Ovary (tissue), 9 donors: ENCODE results near the gene SPOCK1. TPM values are rescaled to one million over a fixed set of nuclear protein-coding genes. Genes with fewer than 3 reads are reported as not detected.

Experiments
- DNase-seq, 5 donors: peaks; one replicate each; pipeline ENCODE4 v3.0.0-alpha.2; 2019 to 2020
- H3K27ac ChIP-seq, 2 donors: fragments of 200-600 bp; one replicate each; pipeline versions ENCODE4 v1.5.1 to v1.8.0; 2019 to 2022
- H3K27me3 ChIP-seq: fragments of 200-600 bp; one replicate; pipeline ENCODE4 v1.8.0; 2022
- H3K36me3 ChIP-seq: fragments of 200-600 bp; sonication (generic); one replicate; pipeline ENCODE4 v1.5.1; 2019
- H3K4me1 ChIP-seq: one replicate; pipeline ENCODE4 v1.8.1; 2013; ENCODE audit warnings: mild to moderate bottlenecking, moderate library complexity; ENCODE audit not compliant: insufficient read depth
- H3K4me3 ChIP-seq: fragments of 200-600 bp; sonication (generic); one replicate; pipeline ENCODE4 v1.5.1; 2017
- H3K9me3 ChIP-seq, 2 donors: fragments of 200-600 bp in 1 of 2; sonication (generic) in 1 of 2; one replicate each; pipeline versions ENCODE4 v1.5.1 to v1.8.1; 2013 to 2019; ENCODE audit warnings: mild to moderate bottlenecking in 1 of 2, moderate library complexity in 1 of 2
- EP300 ChIP-seq: sonication (generic); formaldehyde crosslinking; IDR thresholded peaks from one replicate; pipeline ENCODE4 v1.6.1; 2017; ENCODE audit warnings: antibody characterized with exemption
- POLR2A ChIP-seq: fragments of 450-650 bp; IDR thresholded peaks from one replicate; pipeline ENCODE4 v1.6.1; 2017; ENCODE audit warnings: antibody characterized with exemption, mild to moderate bottlenecking, moderate library complexity
- WGBS, 3 donors: extraction: QIAGEN DNeasy Blood & Tissue Kit in 1 of 3; methylation state at CpG; one replicate each; pipeline versions ENCODE4 v1.1.5 to v1.1.7; 2013 to 2017; 5-methylcytosine and 5-hydroxymethylcytosine counted together
- intact Hi-C, 4 donors: fragments of 100-400 bp; cut with DNase I; formaldehyde crosslinking; loops; one replicate each; pipeline versions ENCODE4 v1.11.0 to v1.15.1; 2022 to 2023
- polyA plus RNA-seq, 2 donors: library from polyadenylated mRNA; stranded (reverse); fragments of 200-250 nt in 1 of 2; fragments of 350-450 nt in 1 of 2; fragmentation: Illumina TruSeq in 1 of 2; extraction: RNeasy Lipid Tissue Mini Kit (QIAGEN cat#74804) in 1 of 2; gene quantifications; one replicate each; pipeline ENCODE4 v1.2.3, GENCODE V29; 2013 to 2014
- total RNA-seq, 7 donors: library from RNA; depleted of rRNA in 2 of 7; stranded (reverse); fragments of >200 nt in 2 of 7; fragmentation: NEBNext Ultra II Directional in 3 of 7; extraction: Animal tissue kit (Norgen Biotek cat#: 25700) in 3 of 7; gene quantifications; one replicate each; pipeline versions ENCODE4 v1.1.0 to v1.2.4, GENCODE V29; 2016 to 2023
- TF ChIP-seq, protein P1 (sequence below), 3 donors: fragments of 450-650 bp in 2 of 3; fragments of 200-600 bp in 1 of 3; IDR thresholded peaks; one replicate each; pipeline versions ENCODE4 v1.5.1 to v1.8.0; 2016 to 2022; ENCODE audit warnings: antibody characterized with exemption in 3 of 3, mild to moderate bottlenecking in 1 of 3
- donor health status: DM: no; HTN: no; CAD: no; lungs with moderate emphysema.
- donor health status: DM: no; HTN: no; CAD: no.
- donor health status: Bipolar disorder and iron deficiency.
- donor health status: DM: yes; HTN: yes; CAD: no.
- donor health status: DM: no; HTN: no; CAD: no.
- donor health status: DM: yes; HTN: yes; CAD: no.

SPOCK1 gene
- total and polyA plus RNA-seq, 9 donors, result 1.3 to 42.6 (median 10.8) TPM

DNA sequence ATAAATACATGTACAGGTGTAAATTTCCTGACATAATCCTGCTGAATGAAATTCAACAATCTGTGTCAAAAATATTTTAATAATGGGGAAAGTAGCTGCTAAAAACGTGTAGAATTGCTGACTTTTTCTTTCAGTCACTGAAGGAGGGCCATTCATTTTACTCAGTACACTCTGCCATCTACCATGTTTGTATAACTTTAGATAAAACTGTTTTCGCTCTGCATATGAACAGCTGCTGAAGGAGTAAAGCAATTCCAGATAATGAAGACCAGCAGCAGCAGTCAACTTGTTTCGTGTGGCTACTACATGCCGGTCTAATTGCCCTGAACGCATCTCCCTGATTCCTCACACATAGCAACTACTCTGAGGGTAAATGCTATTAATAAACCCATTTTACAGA lies 380.5 kb downstream of the SPOCK1 start:
- H3K4me1 ChIP-seq, result no peaks in the 10 kb centered on the region
- 9 to 52% (median 16%) methylated on average over 5 of the region's 5 CpGs for WGBS, 3 donors
- no peak overlapping the region for H3K4me3 ChIP-seq
- no peak for DNase-seq
- H3K36me3 ChIP-seq, result no peaks in the 10 kb centered on the region
- no peaks in the 10 kb centered on the region for H3K9me3 ChIP-seq
- intact Hi-C loops, result no loop called here
- no peaks in the 10 kb centered on the region for H3K27me3 ChIP-seq
- H3K27ac ChIP-seq, result no peak overlapping the region
- TF ChIP-seq EP300 (no peak), POLR2A (no peak)
- TF ChIP-seq, protein P1, sequence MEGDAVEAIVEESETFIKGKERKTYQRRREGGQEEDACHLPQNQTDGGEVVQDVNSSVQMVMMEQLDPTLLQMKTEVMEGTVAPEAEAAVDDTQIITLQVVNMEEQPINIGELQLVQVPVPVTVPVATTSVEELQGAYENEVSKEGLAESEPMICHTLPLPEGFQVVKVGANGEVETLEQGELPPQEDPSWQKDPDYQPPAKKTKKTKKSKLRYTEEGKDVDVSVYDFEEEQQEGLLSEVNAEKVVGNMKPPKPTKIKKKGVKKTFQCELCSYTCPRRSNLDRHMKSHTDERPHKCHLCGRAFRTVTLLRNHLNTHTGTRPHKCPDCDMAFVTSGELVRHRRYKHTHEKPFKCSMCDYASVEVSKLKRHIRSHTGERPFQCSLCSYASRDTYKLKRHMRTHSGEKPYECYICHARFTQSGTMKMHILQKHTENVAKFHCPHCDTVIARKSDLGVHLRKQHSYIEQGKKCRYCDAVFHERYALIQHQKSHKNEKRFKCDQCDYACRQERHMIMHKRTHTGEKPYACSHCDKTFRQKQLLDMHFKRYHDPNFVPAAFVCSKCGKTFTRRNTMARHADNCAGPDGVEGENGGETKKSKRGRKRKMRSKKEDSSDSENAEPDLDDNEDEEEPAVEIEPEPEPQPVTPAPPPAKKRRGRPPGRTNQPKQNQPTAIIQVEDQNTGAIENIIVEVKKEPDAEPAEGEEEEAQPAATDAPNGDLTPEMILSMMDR (IDR thresholded peaks at IDR 0.05), result no peak

DNA sequence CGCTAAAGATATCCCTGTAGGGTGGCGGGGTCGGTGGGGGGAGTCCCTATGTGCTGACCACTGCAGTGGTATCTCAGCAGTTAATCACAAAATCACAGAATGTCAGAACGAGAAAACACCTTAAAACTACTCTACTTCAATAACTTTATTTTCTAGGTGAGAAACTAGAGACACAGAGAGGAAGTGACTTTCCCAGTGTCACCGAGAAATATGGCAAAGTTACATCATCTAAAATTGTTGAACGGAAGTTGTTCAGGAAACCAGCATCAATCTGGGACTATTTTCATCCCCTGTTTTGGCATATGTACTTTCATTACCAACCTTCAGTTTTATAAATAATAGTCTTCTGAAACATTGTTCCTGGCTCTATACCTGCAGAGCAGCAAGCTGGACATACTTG lies 384.0 kb downstream of the SPOCK1 start:
- Histone ChIP-seq H3K4me1 (no peaks in the 10 kb centered on the region), H3K27ac (no peak overlapping the region), H3K27me3 (no peaks in the 10 kb centered on the region), H3K9me3 (no peaks in the 10 kb centered on the region), H3K4me3 (no peak overlapping the region), H3K36me3 (no peaks in the 10 kb centered on the region)
- no peak for TF ChIP-seq POLR2A
- TF ChIP-seq EP300, result no peak
- TF ChIP-seq, protein P1 (IDR thresholded peaks at IDR 0.05), result no peak
- intact Hi-C loops, result no loop called here
- no peak for DNase-seq
- WGBS, 3 donors, result 75 to 82% (median 76%) methylated on average over 6 of the region's 6 CpGs

DNA sequence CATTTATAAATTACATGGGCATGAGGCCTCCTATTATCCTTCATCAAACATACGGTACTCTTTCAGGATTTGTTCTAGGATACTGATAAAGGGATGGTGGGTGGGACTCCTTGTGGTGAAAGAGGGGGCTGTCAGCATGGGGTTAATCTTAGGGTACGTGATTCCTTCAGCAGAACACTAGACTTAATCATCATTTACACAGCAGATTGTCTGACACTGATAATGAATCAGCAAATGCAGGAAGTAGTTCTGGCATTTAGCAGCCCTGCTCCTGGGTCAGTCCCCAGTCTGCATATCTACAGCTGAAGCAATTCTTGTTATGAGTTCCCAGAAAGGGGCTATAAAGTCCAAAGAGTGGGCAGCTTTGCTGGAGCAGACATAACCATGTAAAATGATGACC lies 384.6 kb downstream of the SPOCK1 start:
- WGBS, 3 donors, result 30 to 37% (median 34%) methylated on average over 2 of the region's 2 CpGs
- no peaks in the 10 kb centered on the region for H3K27me3 ChIP-seq
- H3K27ac ChIP-seq, result no peak overlapping the region
- no peak overlapping the region for H3K4me3 ChIP-seq
- TF ChIP-seq POLR2A (no peak), EP300 (no peak)
- TF ChIP-seq, protein P1 (IDR thresholded peaks at IDR 0.05), result no peak
- intact Hi-C loops, result no loop called here
- no peaks in the 10 kb centered on the region for H3K4me1 ChIP-seq
- no peaks in the 10 kb centered on the region for H3K36me3 ChIP-seq
- no peak for DNase-seq
- no peaks in the 10 kb centered on the region for H3K9me3 ChIP-seq

DNA sequence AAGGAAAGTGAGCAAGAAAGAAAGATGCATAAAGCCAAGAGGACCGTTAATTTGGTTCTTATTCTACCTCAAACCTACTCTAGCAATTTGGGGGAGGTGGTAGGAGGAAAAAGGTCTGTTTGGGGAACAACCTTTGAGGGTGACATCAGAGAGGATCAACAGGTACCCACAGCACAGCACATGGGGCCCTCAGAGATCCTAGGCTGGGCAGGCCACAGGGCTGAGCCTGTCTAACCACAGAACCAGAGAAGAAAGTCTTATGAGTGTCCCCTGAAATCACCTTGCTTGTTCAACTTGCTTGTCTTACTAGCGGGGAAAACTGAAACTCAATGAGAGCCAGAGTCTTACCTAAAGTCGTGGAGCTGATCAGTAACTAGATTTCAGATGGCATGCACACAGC lies 385.2 kb downstream of the SPOCK1 start:
- no peak overlapping the region for H3K27ac ChIP-seq
- H3K4me3 ChIP-seq, result no peak overlapping the region
- no peaks in the 10 kb centered on the region for H3K36me3 ChIP-seq
- H3K9me3 ChIP-seq, result no peaks in the 10 kb centered on the region
- DNase-seq, result no peak
- H3K27me3 ChIP-seq, result no peaks in the 10 kb centered on the region
- intact Hi-C loops, result no loop called here
- no peaks in the 10 kb centered on the region for H3K4me1 ChIP-seq
- TF ChIP-seq, protein P1 (IDR thresholded peaks at IDR 0.05), result no peak
- WGBS, 3 donors, result 44 to 69% (median 51%) methylated on average over 3 of the region's 3 CpGs

DNA sequence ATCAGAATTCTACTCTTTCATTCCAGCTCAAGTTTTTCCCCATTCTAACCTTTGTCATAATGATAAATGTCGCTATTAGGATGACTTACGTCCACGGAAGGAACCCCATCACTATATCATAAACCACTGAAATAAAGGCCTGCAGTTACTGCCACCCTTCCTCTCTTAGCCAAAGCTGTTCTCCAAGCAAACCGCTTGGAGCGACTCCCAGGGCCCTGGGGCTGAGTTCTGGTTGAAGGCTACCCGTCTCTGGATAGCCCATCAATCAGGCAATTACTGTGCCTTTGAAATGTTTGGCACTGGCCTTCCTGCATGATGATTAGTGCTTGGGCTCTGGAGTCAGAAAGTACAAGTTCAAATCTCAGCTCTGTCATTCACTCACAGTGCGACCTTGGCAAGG lies 386.0 kb downstream of the SPOCK1 start:
- no peak overlapping the region for H3K27ac ChIP-seq
- H3K4me3 ChIP-seq, result no peak overlapping the region
- H3K36me3 ChIP-seq, result no peaks in the 10 kb centered on the region
- TF ChIP-seq EP300, result no peak
- TF ChIP-seq, protein P1 (IDR thresholded peaks at IDR 0.05), result no peak
- TF ChIP-seq POLR2A, result no peak
- H3K9me3 ChIP-seq, result no peaks in the 10 kb centered on the region
- no peaks in the 10 kb centered on the region for H3K4me1 ChIP-seq
- H3K27me3 ChIP-seq, result no peaks in the 10 kb centered on the region
- intact Hi-C loops, result no loop called here
- WGBS, 3 donors, result 73 to 82% (median 76%) methylated on average over 7 of the region's 7 CpGs
- DNase-seq, result no peak
